Measurements from ENCODE around the gene ZDHHC8.

GRCh38 chr22:20145832-20146223 is 14.2 kb downstream of the ZDHHC8 start:
- TF ChIP-seq EZH2 (IDR thresholded peaks at IDR 0.05; ENCODE audit: insufficient read depth, poor library complexity, severe bottlenecking), result no peak
- no peak for TF ChIP-seq EZH2phosphoT487 (IDR thresholded peaks at IDR 0.05; ENCODE audit: insufficient read depth, low read depth)
